ENCODE results near the gene RNF166. TPM values are rescaled to one million over a fixed set of nuclear protein-coding genes. Genes with fewer than 3 reads are reported as not detected.

Gene RNF166
- total and polyA plus RNA-seq, 2 of the 13 experiments (the other 11 are each of a cell fraction or from before 2014, with no cell fraction given), result 21.4 to 23.0 TPM

DNA sequence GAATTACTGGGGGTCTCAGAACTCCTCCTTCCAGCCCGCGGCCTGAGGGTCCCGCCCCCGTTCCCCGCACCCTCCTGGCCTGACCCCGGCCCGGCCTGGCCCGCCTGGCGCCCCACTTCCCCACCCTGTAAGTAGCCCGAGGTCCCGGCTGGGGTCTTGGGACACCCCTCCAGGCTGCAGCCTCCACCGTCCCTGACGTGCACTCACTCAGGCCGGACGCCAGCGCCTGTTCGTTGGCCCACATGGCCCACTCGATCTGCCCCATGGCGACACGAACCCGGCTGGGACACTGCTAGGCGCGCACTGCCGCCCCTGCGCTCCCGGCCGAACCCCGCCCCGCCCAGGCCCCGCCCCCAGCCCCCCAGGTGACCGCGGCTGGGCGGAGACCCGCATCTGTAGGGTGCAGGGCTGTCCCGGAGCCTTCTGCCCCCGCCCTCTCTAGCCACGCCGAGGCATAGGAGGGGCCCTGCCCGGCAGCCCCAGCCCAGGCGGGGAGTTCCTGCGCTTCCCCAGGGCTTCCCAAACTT is 55.4 kb downstream of the RNF166 start, which contains the start of gene CYBA (continued):
- TF ChIP-seq JUNB (CRISPR knock-in tag; IDR thresholded peaks at IDR 0.05; ENCODE audit: borderline replicate concordance), result 0 out of 2 replicates have a peak, but pooled peaks have one; percentile 35
- peak; percentile 80 for TF ChIP-seq ZNF672 (CRISPR knock-in tag; IDR thresholded peaks at IDR 0.05)
- TF ChIP-seq SOX13 (IDR thresholded peaks at IDR 0.05), result no peak
- TF ChIP-seq SOX13 (CRISPR knock-in tag; conservative IDR thresholded peaks at IDR 0.05 in 1 of 2, IDR thresholded peaks at IDR 0.05 in 1 of 2), result 0 out of 4 replicates have a peak, but pooled peaks of 1 of the 2 experiments have one; percentile 10
- no peak for TF ChIP-seq THYN1 (CRISPR knock-in tag; IDR thresholded peaks at IDR 0.05; ENCODE audit: borderline replicate concordance, low read depth)
- no peak for TF ChIP-seq HIVEP1 (CRISPR knock-in tag; IDR thresholded peaks at IDR 0.05)
- TF ChIP-seq ZNF550 (CRISPR knock-in tag; IDR thresholded peaks at IDR 0.05; ENCODE audit: borderline replicate concordance), result no peak
- no peak for TF ChIP-seq MBNL3 (CRISPR knock-in tag; conservative IDR thresholded peaks at IDR 0.05)
- no peak for TF ChIP-seq ZNF317 (CRISPR knock-in tag; IDR thresholded peaks at IDR 0.05)
- no peak for TF ChIP-seq DNMT1 (CRISPR knock-in tag; IDR thresholded peaks at IDR 0.05)
- peak; percentile 33; the same call in 1 of the 2 replicates for TF ChIP-seq ZNF564 (CRISPR knock-in tag; IDR thresholded peaks at IDR 0.05)
- TF ChIP-seq TRIM24 (CRISPR knock-in tag; IDR thresholded peaks at IDR 0.05), result no peak
- TF ChIP-seq, protein P1, sequence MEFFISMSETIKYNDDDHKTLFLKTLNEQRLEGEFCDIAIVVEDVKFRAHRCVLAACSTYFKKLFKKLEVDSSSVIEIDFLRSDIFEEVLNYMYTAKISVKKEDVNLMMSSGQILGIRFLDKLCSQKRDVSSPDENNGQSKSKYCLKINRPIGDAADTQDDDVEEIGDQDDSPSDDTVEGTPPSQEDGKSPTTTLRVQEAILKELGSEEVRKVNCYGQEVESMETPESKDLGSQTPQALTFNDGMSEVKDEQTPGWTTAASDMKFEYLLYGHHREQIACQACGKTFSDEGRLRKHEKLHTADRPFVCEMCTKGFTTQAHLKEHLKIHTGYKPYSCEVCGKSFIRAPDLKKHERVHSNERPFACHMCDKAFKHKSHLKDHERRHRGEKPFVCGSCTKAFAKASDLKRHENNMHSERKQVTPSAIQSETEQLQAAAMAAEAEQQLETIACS (CRISPR knock-in tag; IDR thresholded peaks at IDR 0.05), result peak; percentile 53; the same call in 1 of the 2 replicates
- peak; percentile 59; the same call in 1 of the 2 replicates for TF ChIP-seq GATAD1 (CRISPR knock-in tag; IDR thresholded peaks at IDR 0.05)
- no peak; the same call in 1 of the 2 replicates for TF ChIP-seq ZNF598 (CRISPR knock-in tag; IDR thresholded peaks at IDR 0.05; ENCODE audit: borderline replicate concordance)
- TF ChIP-seq FOXK2 (IDR thresholded peaks at IDR 0.05), result no peak
- TF ChIP-seq ZNF121 (CRISPR knock-in tag; IDR thresholded peaks at IDR 0.05), result no peak
- TF ChIP-seq, protein P2, sequence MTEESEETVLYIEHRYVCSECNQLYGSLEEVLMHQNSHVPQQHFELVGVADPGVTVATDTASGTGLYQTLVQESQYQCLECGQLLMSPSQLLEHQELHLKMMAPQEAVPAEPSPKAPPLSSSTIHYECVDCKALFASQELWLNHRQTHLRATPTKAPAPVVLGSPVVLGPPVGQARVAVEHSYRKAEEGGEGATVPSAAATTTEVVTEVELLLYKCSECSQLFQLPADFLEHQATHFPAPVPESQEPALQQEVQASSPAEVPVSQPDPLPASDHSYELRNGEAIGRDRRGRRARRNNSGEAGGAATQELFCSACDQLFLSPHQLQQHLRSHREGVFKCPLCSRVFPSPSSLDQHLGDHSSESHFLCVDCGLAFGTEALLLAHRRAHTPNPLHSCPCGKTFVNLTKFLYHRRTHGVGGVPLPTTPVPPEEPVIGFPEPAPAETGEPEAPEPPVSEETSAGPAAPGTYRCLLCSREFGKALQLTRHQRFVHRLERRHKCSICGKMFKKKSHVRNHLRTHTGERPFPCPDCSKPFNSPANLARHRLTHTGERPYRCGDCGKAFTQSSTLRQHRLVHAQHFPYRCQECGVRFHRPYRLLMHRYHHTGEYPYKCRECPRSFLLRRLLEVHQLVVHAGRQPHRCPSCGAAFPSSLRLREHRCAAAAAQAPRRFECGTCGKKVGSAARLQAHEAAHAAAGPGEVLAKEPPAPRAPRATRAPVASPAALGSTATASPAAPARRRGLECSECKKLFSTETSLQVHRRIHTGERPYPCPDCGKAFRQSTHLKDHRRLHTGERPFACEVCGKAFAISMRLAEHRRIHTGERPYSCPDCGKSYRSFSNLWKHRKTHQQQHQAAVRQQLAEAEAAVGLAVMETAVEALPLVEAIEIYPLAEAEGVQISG (CRISPR knock-in tag; IDR thresholded peaks at IDR 0.05), result no peak; the same call in 1 of the 2 replicates
- TF ChIP-seq ZNF367 (CRISPR knock-in tag; IDR thresholded peaks at IDR 0.05; ENCODE audit: borderline replicate concordance), result 0 out of 2 replicates have a peak, but pooled peaks have one; percentile 13
- 0 out of 2 replicates have a peak, but pooled peaks have one; percentile 24 for TF ChIP-seq ISL2 (CRISPR knock-in tag; IDR thresholded peaks at IDR 0.05)
- TF ChIP-seq, protein P3, sequence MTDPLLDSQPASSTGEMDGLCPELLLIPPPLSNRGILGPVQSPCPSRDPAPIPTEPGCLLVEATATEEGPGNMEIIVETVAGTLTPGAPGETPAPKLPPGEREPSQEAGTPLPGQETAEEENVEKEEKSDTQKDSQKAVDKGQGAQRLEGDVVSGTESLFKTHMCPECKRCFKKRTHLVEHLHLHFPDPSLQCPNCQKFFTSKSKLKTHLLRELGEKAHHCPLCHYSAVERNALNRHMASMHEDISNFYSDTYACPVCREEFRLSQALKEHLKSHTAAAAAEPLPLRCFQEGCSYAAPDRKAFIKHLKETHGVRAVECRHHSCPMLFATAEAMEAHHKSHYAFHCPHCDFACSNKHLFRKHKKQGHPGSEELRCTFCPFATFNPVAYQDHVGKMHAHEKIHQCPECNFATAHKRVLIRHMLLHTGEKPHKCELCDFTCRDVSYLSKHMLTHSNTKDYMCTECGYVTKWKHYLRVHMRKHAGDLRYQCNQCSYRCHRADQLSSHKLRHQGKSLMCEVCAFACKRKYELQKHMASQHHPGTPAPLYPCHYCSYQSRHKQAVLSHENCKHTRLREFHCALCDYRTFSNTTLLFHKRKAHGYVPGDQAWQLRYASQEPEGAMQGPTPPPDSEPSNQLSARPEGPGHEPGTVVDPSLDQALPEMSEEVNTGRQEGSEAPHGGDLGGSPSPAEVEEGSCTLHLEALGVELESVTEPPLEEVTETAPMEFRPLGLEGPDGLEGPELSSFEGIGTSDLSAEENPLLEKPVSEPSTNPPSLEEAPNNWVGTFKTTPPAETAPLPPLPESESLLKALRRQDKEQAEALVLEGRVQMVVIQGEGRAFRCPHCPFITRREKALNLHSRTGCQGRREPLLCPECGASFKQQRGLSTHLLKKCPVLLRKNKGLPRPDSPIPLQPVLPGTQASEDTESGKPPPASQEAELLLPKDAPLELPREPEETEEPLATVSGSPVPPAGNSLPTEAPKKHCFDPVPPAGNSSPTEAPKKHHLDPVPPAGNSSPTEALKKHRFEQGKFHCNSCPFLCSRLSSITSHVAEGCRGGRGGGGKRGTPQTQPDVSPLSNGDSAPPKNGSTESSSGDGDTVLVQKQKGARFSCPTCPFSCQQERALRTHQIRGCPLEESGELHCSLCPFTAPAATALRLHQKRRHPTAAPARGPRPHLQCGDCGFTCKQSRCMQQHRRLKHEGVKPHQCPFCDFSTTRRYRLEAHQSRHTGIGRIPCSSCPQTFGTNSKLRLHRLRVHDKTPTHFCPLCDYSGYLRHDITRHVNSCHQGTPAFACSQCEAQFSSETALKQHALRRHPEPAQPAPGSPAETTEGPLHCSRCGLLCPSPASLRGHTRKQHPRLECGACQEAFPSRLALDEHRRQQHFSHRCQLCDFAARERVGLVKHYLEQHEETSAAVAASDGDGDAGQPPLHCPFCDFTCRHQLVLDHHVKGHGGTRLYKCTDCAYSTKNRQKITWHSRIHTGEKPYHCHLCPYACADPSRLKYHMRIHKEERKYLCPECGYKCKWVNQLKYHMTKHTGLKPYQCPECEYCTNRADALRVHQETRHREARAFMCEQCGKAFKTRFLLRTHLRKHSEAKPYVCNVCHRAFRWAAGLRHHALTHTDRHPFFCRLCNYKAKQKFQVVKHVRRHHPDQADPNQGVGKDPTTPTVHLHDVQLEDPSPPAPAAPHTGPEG (CRISPR knock-in tag; IDR thresholded peaks at IDR 0.05), result 0 out of 2 replicates have a peak, but pooled peaks have one; percentile 6
